ENCODE data around the gene FAN1. TPM values are rescaled to one million over a fixed set of nuclear protein-coding genes. Genes with fewer than 3 reads are reported as not detected.

FAN1 gene
- total and polyA plus RNA-seq, 2 of the 4 experiments (the other 2 are of a cell fraction): 7.6 to 12.4 TPM

GRCh38 chr15:30923429-30923828 lies 19.7 kb downstream of the FAN1 start:
- H3K4me1 ChIP-seq (ENCODE audit: control insufficient read depth, insufficient read depth, low read length): peaks cover 25% of the 10 kb centered on the region
- peaks cover 56% of the 10 kb centered on the region for H3K36me3 ChIP-seq (ENCODE audit: control insufficient read depth, insufficient read depth, low read length)
- H4K5ac ChIP-seq (ENCODE audit: low read depth, low read length): no peak overlapping the region
- no peak overlapping the region for H3K27ac ChIP-seq (ENCODE audit: insufficient read depth, low read length)
- no peak overlapping the region for H2BK15ac ChIP-seq (ENCODE audit: low read depth, low read length)
- POLR2A ChIA-PET (ENCODE audit: unreplicated experiment): no interaction called here
- in situ Hi-C loops (cut with MboI; ENCODE audit: low sequenced_read_pairs): no loop called here
- no peak overlapping the region for H3K4me2 ChIP-seq (ENCODE audit: low read depth, low read length)
- ATAC-seq (ENCODE audit: low read depth) (no peak), DNase-seq (no peak)
- no peak overlapping the region for H2BK5ac ChIP-seq (ENCODE audit: low read depth, low read length, poor library complexity, severe bottlenecking)
- no peak overlapping the region for H2BK20ac ChIP-seq (ENCODE audit: low read depth, low read length)
- no peak overlapping the region for H3K23ac ChIP-seq (ENCODE audit: low read depth, low read length)
- H3K79me1 ChIP-seq (ENCODE audit: low read depth in 1 of 2, low read length in 2 of 2): no peaks in the 10 kb centered on the region
- no peak overlapping the region for H2AK5ac ChIP-seq (ENCODE audit: low read depth, low read length)
- no TSS peak for BruUV-seq (replicated peaks)
- dilution Hi-C loops (cut with HindIII; ENCODE audit: low sequenced_read_pairs, unreplicated experiment): no loop called here
- H4K8ac ChIP-seq (ENCODE audit: low read depth in 2 of 2, low read length in 2 of 2): no peak overlapping the region
- no peak for TF ChIP-seq RAD21 (IDR thresholded peaks at IDR 0.05; ENCODE audit: low read length)
- no peak for TF ChIP-seq USF2 (IDR thresholded peaks at IDR 0.05; ENCODE audit: low read depth, low read length)
- no peak for TF ChIP-seq CTCF (conservative IDR thresholded peaks at IDR 0.05; ENCODE audit: low read depth, low read length)
- TF ChIP-seq FOS (IDR thresholded peaks at IDR 0.05; ENCODE audit: low read depth, low read length): no peak
- no peak for TF ChIP-seq RFX5 (IDR thresholded peaks at IDR 0.05; ENCODE audit: low read depth, low read length)
- no peak for TF ChIP-seq MAZ (IDR thresholded peaks at IDR 0.05; ENCODE audit: borderline replicate concordance, low read depth, low read length)
- no peak for TF ChIP-seq MAFK (IDR thresholded peaks at IDR 0.05; ENCODE audit: low read depth, low read length)
- no peak for TF ChIP-seq SMC3 (IDR thresholded peaks at IDR 0.05; ENCODE audit: low read depth, low read length)
- CTCF ChIA-PET: interaction anchor here (2.4 kb wide), 1 partner anchor 205 kb away, joined by 9 read pairs; no protein-coding TSS in a partner anchor
- no peaks in the 10 kb centered on the region for H3K9me3 ChIP-seq (ENCODE audit: control insufficient read depth, insufficient read depth, low read length)
- H4K20me1 ChIP-seq (ENCODE audit: insufficient read depth, low read length): peaks cover 30% of the 10 kb centered on the region; the same call in 1 of the 2 replicates
- H3K27me3 ChIP-seq (ENCODE audit: control insufficient read depth, insufficient read depth, low read length): no peaks in the 10 kb centered on the region; the same call in 1 of the 2 replicates
- H3K4ac ChIP-seq (ENCODE audit: low read depth, low read length): no peak overlapping the region
- no peak overlapping the region for H2AFZ ChIP-seq (replicated peaks; ENCODE audit: low read length, poor library complexity)
- WGBS, 2 experiments (ENCODE audit: extremely low coverage in 2 of 2, insufficient read length in 1 of 2): no CpG with 5 or more reads among the region's 7 CpGs
- H3K56ac ChIP-seq (ENCODE audit: extremely low read depth, insufficient read depth, low read length): no peak overlapping the region
- no peak overlapping the region for H3K4me3 ChIP-seq (ENCODE audit: insufficient read depth, low read depth, low read length)
- H3K9ac ChIP-seq (ENCODE audit: low read depth, low read length): no peak overlapping the region
- H2AK9ac ChIP-seq (replicated peaks; ENCODE audit: low read depth, low read length, poor library complexity): no peak overlapping the region
- no peak overlapping the region for H2BK120ac ChIP-seq (ENCODE audit: low read depth, low read length)
- intact Hi-C loops (cut with micrococcal nuclease): no loop called here
- no peak overlapping the region for H4K91ac ChIP-seq (ENCODE audit: insufficient read depth, low read depth, low read length)
- H3K18ac ChIP-seq (ENCODE audit: low read depth, low read length): no peak overlapping the region
- peaks cover 21% of the 10 kb centered on the region for H3K9me1 ChIP-seq (ENCODE audit: insufficient read depth, low read length)
- no peak overlapping the region for H3K14ac ChIP-seq (replicated peaks; ENCODE audit: low read depth, low read length)
